ENCODE results near the gene CNNM2.

CNNM2 gene

DNA sequence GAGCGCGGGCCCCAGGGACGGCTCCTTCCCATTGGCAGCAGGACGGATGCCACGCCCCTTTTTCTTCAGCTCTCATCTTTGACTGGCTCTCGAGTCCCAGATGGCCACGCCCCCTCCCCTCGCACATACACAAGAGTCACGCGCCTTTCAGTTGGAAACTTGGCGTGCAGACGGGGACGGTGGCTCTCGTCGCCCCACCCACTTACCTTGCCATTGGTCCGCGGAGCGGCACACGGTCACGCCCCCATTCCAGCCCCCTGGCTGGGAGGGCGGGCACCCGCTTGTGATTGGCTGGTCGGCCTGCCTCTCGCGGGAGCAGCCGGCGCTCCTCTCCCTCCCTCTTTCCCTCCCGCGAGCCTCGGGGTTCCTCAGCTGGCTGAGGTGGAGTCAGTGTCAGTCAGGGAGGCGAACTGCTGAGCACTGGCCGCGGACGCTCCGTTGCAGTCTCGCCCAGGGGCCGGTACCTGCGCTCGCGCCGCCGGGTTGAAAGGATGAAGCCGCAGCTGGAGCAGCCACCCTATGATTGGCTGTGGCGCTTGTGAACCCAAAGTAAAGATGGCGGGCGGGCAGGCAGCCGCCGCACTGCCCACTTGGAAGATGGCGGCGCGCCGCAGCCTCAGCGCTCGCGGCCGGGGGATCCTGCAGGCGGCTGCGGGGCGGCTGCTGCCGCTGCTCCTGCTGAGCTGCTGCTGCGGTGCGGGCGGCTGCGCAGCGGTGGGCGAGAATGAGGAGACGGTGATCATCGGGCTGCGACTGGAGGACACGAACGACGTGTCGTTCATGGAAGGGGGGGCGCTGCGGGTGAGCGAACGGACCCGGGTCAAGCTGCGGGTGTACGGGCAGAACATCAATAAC, at the start of gene CNNM2:
TSS of gene CNNM2 (plus strand) at position 333 of the 855 bp plus-strand sequence. CDS start at position 520, 187 bp downstream.
- peak; percentile 100 for DNase-seq (ENCODE audit: low spot score)

DNA sequence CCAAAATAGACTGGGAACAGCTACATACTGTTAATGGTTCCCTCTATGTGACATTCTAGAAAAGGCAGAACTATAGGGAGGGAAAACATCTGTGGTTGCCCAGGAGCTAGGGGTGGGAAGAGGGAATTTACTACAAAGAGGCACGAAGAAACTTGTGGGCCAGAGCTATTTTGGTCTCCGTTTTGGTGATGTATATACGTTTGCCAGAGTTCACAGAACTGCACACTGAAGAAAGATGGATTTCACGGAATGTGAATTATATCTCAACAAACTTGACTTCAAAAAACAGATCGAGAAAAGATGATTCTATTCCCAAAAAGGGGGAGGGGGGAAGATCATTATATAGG, 49.2 kb upstream of the CNNM2 start:
- no peak for DNase-seq (ENCODE audit: low spot score)

DNA sequence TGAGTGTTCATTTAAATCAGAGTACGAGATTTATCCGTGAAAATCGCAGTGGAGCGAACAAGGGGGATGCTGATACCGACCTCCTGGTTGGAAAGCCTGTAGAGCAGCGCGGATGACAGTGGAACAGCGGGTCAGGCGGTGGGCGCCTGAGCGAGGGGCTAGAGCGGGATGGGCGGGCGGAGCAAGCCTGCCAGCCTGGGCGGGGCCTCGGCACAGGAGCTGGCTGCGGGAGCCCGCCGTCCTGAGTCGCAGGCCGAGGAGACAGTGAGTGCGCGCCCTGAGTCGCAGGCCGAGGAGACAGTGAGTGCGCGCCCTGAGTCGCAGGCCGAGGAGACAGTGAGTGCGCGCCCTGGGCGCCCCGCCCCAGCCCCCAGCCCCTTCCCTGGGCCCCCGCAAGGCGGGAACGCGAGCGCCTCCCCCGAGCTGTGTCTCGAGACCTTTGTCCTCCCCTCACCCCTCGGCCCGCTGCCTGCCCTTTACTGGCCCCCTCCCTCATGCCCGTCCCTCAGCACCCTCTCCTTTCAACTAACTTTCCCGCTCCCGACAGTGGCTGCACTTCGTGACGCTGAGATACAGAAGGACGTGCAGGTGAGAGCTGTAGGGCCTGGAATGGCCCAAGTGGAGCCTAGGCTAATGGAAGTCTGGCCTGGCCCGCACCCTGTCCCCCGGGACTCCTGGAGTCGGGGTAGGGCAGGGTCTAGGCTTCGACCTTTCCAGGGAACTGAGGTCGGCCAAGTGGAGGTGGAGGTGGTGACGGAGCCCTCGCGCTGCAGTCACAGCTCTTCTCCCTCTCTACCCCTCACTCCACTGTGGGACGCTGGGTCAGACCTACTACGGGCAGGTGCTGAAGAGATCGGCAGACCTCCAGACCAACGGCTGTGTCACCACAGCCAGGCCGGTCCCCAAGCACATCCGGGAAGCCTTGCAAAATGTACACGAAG, 48.6 kb upstream of the CNNM2 start, which contains the start of gene AS3MT:
TSS of gene AS3MT (plus strand) at position 213 of the 941 bp plus-strand sequence. CDS start at position 336, 123 bp downstream.
- no peak for DNase-seq (ENCODE audit: low spot score)

DNA sequence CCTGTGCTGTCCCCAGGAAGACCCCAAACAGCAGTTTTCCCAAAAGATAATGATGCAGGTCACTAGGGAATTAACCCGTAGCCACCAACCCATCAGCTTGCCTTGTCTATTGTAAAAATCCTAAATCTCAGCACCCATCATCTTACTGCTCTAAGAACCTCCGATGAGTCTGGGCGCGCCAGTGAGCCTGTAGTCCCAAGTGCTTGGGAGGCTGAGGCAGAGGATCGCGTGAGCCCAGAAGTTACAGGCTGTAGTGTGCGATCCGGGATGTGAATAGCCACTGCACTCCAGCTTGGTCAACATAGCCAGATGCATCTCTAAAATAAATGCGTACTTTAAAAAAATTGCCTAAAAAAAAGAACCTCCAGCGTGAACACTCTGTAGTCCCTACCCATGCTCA, 47.9 kb upstream of the CNNM2 start:
- no peak for DNase-seq (ENCODE audit: low spot score)

DNA sequence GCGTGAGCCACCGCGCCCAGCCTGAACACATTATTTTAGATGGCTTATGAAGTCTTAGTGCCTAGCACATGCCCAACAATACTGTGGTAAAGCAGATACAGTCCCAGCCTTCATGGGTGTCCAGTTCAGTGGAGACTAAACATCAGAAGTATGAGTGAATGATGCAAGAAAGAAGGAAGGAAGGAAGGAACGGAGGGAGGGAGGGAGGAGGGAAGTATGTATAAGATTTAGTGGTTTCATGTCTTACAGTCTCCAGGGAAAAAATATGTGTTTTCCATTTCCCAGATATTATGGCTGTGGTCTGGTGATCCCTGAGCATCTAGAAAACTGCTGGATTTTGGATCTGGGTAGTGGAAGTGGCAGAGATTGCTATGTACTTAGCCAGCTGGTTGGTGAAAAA, 45.9 kb upstream of the CNNM2 start:
- no peak for DNase-seq (ENCODE audit: low spot score)

DNA sequence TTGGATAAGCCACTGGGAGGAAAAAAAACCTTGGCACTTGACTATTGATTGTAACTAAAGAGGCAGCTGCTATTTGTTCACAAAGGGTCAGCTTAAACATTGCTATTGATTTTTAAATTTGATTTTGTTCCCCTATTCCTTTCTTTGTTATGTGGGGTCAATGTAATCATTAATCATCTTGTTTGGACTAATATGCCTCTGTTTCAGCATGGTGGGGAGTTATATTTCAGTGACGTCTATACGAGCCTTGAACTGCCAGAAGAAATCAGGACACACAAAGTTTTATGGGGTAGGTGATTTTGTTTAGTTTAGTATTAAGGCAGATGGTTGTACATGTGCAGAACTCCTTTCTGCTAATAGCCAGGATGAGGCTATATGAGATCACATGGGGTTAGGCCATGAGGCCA, 41.3 kb upstream of the CNNM2 start:
- no peak for DNase-seq (ENCODE audit: low spot score)

DNA sequence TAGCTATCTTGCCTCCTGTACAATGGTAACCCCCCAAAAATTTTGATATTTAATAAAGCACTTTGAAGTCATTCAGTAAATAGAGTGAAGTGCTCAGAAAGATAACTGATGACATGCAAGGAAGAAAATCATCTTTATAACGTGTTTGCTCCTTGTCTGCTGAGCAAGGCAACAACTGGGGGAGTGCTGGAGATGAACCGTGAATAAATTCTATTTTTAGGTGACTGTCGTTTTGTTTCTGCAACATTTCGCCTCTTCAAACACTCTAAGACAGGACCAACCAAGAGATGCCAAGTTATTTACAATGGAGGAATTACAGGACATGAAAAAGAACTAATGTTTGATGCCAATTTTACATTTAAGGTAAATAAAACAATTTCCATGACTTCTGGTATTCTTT, 39.5 kb upstream of the CNNM2 start:
- no peak for DNase-seq (ENCODE audit: low spot score)

DNA sequence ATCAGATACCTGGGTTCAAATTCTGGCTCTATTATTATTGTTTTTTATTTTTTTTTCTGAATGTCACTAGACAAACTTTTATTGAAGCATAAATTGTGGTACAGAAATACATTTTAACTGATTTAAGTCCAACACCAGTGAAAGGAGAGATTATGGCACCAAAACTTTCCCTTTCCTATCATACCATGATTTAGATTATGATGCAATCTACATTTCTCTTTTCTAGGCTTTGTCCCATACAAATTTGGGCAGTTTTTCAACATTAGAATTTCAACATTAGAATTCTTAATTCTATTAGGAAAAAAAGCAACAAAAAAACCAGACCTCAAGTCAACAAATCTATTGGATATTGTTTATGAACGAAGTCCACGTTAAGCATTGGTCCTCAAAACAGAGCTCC, 37.8 kb upstream of the CNNM2 start:
- DNase-seq (ENCODE audit: low spot score): no peak

DNA sequence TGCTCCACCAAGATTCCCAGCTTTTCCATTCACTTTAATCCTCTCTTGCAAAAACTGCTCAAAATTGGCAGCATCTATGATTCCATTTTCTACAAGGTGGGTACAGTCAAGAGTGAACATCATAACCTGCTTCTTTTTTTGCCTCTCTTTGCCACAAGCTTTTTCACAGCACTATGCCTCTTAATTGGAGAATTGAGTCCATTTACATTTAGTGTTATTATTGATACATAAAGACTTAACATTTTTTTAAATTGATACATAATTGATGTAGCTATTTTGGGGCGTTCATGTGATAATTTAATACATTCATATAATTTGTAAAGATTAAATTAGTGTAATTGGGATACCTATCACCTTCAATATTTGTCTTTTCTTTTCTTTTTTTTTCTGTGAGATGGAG, 30.0 kb upstream of the CNNM2 start:
- DNase-seq (ENCODE audit: low spot score): no peak

DNA sequence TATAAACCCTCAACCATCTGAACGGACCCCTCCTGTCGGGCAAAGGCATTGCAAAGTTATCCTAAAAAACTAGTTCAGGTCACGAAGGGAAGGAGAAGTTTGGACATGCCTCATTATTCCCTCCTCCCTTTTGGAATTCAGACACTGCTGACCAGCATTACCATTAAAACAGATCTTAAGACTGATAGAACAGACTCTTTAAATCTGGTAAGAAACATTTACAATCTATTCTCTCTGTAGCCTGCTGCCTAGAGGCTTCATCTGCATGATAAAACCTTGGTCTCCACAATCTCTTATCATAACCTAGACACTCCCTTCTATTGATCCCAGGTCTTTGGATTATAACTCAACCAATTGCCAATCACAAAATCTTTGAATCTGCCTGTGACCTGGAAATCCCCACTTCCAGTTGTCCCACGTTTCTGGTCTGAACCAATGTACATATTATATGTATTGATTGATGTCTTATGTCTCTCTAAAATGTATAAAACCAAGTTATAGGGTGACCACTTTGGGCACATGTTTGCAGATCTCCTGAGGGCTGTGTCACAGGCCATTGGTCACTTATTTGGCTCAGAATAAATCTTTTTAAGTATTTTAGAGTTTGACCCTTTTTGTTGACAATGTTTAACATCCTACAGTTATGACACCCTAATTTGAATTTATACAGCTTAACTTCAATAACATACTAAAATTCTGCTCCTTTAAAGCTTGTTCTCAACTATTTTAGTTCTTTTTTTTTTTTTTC, 23.5 kb upstream of the CNNM2 start:
- no peak for DNase-seq (ENCODE audit: low spot score)

DNA sequence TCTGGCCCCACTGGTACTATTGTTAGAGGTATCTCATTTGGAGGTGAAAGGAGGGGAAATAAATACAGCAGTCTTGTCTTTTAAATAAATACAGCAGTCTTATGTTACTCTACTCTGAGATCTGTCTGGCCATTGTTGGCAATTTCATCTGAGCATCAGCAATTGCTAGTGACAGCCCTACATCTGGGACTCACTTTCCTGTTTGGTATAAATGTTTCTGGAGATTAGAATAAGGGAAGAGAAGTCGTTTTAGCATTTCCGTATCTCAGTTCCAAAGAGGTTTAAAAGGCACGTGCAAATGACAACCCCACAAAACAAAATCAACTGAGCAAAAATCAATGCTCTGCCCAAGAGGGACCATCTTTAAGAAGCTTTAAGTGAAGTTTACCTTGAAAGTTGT, 18.1 kb upstream of the CNNM2 start:
- no peak for DNase-seq (ENCODE audit: low spot score)

DNA sequence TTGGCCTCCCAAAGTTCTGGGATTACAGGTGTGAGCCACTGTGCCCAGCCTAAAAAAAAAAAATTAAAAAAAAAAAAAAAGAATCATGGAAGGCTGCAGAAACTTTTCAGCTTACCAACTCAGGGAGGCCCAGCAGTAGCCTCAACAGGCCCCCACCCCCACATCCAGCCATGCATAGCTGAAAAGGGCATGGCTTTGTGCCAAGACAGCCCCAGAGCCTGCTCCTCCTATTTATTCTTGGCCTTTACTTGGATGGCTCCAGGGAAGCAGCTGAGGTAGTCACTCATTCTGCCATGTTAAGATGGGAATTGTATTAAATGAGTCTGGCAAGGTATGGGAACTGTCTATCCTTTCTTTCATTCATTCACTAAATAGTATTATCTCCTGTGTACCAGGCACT, 13.7 kb upstream of the CNNM2 start:
- DNase-seq (ENCODE audit: low spot score): no peak

DNA sequence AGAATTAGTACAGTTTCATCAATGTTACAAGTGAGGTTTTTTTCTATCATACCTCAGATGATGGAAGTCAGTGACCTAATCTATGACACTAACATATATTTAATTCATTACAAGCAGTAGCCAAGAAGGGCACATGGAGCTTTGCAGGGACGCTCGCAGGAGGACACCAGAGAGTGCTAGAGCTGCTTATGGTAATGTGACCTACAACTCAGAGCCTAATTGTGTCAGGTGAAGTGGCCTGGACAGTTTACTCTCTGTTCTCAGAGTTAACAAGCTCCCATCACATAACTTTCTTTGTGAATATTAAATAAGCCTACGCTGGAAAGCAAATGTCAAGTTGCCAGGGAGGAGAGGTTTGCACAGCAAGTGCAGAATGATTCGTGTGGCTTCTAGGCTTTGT, 11.6 kb upstream of the CNNM2 start:
- no peak for DNase-seq (ENCODE audit: low spot score)

DNA sequence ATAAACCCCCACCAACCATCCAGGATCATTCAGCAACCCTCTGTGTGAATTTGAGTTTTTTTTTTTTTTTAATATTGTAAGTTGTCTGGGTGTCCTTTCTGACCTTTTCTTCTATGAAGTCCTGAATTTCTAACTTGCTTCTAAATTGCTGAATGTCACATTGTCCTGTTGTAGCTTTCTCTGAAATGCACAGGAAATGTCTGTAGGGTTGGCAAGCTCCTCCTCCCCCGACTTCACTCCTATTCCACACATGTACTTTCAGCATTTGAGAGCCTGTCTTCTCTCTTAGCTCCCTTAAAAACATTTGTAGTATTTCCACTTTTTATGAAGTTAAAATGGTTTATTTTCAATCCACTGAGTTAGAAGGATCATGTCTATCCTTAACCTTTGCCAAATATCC, 3.3 kb upstream of the CNNM2 start:
- no peak for DNase-seq (ENCODE audit: low spot score)

DNA sequence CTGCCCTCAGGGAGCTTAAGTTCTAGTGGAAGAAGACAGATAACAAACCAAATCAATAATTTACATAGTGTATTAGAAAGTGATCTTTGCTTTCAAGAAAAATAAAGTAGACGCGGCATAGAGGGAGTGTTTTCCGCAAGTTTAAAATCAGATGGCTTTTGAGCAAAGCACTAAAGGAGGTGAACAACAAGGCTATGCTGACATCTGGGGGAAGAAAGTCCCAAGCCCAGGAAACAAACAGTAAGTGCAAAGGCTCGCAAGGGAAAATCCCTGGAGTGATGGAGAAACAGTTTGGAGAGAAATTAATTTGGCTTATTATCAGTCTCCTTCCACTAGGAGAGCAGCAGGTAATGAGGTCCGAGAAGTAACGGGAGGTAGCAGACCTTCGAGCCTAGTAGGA, 1.9 kb upstream of the CNNM2 start:
- DNase-seq (ENCODE audit: low spot score): no peak

DNA sequence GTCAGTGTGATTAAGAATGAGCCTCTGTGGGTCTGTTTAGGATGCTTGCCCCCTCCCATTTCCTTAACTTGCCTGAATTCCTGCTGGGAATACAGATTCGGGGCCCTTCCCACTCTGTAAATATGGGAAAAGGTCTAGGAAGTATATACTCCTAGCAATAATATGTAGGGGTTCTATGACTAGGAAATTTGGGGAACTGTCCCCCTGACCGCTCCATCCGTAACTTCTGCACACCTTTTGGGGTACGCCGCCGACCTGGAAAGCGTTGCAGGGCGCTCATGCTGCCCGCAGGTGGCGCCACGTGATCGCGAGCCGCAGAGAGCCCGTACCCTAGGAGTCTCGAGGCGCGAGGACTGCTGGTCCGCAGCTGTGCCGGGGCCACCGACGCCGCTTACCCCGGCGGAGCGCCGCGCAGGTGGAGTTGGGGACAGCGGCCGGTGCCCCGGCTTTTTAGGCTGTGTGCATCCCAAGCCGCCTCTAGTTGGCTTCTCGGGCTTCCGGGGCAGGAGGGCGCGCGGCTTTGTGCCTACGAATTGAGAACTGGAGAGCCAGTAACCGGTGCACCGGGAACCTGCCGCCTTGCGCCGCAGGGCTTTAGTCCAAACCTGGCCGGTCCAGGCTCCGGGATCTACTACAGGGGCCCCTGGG, 656 bp upstream of the CNNM2 start:
- DNase-seq (ENCODE audit: low spot score): peak; percentile 82

DNA sequence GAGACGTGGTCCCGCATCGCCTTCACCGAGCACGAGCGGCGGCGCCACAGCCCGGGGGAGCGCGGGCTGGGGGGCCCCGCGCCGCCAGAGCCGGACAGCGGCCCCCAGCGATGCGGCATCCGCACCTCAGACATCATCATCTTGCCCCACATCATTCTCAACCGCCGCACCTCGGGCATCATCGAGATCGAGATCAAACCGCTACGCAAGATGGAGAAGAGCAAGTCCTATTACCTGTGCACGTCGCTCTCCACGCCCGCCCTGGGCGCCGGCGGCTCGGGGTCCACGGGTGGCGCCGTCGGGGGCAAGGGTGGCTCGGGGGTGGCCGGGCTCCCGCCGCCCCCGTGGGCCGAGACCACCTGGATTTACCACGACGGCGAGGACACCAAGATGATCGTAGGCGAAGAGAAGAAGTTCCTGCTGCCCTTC, 737 bp downstream of the CNNM2 start:
- no peak for DNase-seq (ENCODE audit: low spot score)

DNA sequence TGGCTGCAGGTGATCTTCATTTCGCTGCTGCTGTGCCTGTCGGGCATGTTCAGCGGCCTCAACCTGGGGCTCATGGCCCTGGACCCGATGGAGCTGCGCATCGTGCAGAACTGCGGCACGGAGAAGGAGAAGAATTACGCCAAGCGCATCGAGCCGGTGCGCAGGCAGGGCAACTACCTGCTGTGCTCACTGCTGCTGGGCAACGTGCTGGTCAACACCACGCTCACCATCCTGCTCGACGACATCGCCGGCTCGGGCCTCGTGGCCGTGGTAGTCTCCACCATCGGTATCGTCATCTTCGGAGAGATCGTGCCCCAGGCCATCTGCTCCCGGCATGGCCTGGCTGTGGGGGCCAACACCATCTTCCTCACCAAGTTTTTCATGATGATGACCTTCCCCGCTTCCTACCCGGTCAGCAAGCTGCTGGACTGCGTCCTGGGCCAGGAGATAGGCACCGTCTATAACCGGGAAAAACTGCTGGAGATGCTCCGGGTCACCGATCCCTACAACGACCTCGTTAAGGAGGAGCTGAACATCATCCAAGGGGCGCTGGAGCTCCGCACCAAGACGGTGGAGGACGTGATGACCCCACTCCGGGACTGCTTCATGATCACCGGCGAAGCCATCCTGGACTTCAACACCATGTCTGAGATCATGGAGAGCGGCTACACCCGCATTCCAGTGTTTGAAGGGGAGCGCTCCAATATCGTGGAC, 1.3 kb downstream of the CNNM2 start:
- DNase-seq (ENCODE audit: low spot score): no peak

DNA sequence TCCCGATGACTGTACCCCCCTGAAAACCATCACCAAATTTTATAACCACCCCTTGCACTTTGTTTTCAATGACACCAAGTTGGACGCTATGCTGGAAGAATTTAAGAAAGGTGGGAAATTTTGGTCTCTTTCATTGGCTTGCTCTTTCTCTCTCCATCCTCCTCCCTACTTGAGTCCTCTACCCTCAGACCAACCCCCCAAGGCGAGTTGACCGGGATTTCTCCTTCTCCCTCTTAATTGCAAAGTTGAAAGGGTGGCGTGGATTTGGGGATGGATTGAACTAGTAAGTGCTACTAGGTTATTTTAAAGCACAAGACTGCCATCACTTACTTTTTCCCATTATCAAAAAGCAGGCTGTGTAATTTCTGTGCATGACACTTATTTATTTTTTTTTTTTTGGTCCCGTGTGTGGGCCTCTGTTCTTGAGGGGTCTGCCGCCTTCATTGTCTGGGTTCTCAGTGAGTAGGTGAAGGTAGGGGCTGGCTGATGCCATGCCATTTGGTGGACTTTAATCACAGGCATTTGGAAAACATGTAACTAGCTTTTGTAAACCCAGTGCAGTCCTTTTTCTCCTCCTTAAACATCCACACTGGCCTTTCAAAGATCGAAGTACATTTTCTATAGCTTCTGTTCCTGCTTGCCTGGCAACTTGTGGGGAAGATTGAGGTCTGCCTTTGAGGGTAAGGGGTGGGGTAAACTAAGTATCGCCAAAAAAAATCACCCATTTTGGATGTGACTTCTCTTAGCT, 2.1 kb downstream of the CNNM2 start:
- DNase-seq (ENCODE audit: low spot score): no peak

DNA sequence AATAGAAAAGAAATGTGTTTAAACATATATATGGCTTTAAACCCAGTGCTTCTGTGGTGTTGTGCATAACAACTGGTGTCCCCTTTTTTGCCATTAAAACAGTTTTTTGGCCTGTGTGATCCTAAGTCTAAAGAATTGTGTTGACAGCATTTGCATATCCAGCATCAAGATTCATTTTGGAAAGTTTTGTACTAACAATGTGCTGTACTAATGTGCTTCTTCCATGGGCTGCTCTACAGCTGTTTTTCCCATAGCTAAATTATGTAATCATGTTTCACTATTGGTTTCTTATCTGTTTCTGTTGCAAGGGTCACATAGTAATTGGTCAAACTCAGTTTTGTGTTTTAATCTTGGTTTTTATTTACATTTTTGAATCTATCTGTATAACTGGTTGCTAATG, 5.5 kb downstream of the CNNM2 start:
- DNase-seq (ENCODE audit: low spot score): no peak

All from LoVo (cell line).